Left lung (tissue), 10 donors: ENCODE measurements around the gene ANXA6. TPM values are rescaled to one million over a fixed set of nuclear protein-coding genes. Genes with fewer than 3 reads are reported as not detected.

Source experiments
- ATAC-seq: fragments of 200-7000 bp; cut with Tn5 transposase; one replicate; pipeline ENCODE4 v1.9.1; 2020; ENCODE audit warnings: moderate library complexity
- DNase-seq, 4 donors: peaks; one replicate each; pipeline ENCODE4 v3.0.0-alpha.2; 2013 to 2020
- H3K27ac ChIP-seq, 2 donors: fragments of 200-600 bp; sonication (generic) in 1 of 2; one replicate each; pipeline versions ENCODE4 v1.5.0 to v1.8.0; 2020 to 2021
- H3K27me3 ChIP-seq, 2 donors: fragments of 200-600 bp; sonication (generic) in 1 of 2; one replicate each; pipeline versions ENCODE4 v1.5.0 to v1.8.0; 2020 to 2021
- H3K36me3 ChIP-seq, 2 donors: fragments of 200-600 bp; sonication (generic) in 1 of 2; one replicate each; pipeline versions ENCODE4 v1.5.0 to v1.8.0; 2020 to 2021
- H3K4me1 ChIP-seq, 2 donors: fragments of 200-600 bp; one replicate each; pipeline ENCODE4 v1.8.0; 2021
- H3K4me3 ChIP-seq, 2 donors: fragments of 200-600 bp; sonication (generic) in 1 of 2; one replicate each; pipeline versions ENCODE4 v1.5.0 to v1.8.0; 2020 to 2021; ENCODE audit warnings: mild to moderate bottlenecking in 1 of 2
- H3K9me3 ChIP-seq, 2 donors: fragments of 200-600 bp; sonication (generic) in 1 of 2; one replicate each; pipeline versions ENCODE4 v1.5.0 to v1.8.0; 2020 to 2021
- CTCF ChIP-seq, 2 donors: fragments of 200-600 bp; sonication (generic) in 1 of 2; IDR thresholded peaks; one replicate each; pipeline versions ENCODE4 v1.5.0 to v1.8.0; 2021; ENCODE audit warnings: antibody characterized with exemption in 2 of 2
- intact Hi-C, 2 donors: fragments of 100-400 bp; cut with DNase I; formaldehyde crosslinking; loops; one replicate each; pipeline versions ENCODE4 v1.11.2 to v1.14.2; 2022
- polyA plus RNA-seq, 6 donors: library from polyadenylated mRNA; unstranded; fragments of 120-200 nt; gene quantifications; one replicate each; pipeline ENCODE4 v1.2.1, GENCODE V29; 2013; ENCODE audit not compliant: insufficient read length in 6 of 6
- total RNA-seq, 2 donors: library from RNA; stranded (reverse); fragmentation: NEBNext Ultra II Directional; extraction: Animal tissue kit (Norgen Biotek cat#: 25700); gene quantifications; one replicate each; pipeline ENCODE4 v1.2.1, GENCODE V29; 2021
- donor health status: DM: no; HTN: yes; CAD: no.
- donor health status: DM: no; HTN: no; CAD: no.

The ANXA6 gene
- total and polyA plus RNA-seq, 8 donors: 188 to 303 (median 291) TPM

GRCh38 chr5:151144275-151144674 lies 13.3 kb downstream of the ANXA6 start:
- H3K9me3 ChIP-seq: no peaks in the 10 kb centered on the region
- H3K36me3 ChIP-seq: peaks cover 0 to 73% of the 10 kb centered on the region in 2 donors
- DNase-seq (no peak), ATAC-seq (no peak)
- no peak for TF ChIP-seq CTCF (IDR thresholded peaks at IDR 0.05)
- intact Hi-C loops: no loop called here
- no peak overlapping the region for H3K27ac ChIP-seq
- no peak overlapping the region for H3K4me3 ChIP-seq
- H3K4me1 ChIP-seq: peaks cover 0 to 37% of the 10 kb centered on the region in 2 donors
- no peaks in the 10 kb centered on the region for H3K27me3 ChIP-seq

DNA sequence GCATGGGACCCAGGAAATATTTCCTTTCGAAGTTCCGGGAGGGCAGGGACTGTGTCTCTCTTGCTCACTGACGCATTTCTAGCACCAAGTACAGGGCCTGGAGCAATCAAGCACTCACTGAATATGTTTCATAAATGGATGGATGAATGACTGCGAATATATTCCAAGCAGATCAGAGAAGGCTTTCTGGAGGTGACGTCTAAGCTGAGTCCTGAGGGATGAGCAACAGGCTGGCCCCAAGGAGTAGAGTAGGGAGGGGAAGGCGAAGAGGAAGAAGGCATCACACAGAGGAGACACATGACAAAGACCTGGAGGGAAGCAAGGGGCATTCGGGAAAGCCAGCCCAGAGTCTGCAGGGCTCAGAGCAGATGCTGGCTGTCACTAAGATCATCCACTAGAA lies 13.9 kb downstream of the ANXA6 start:
- Histone ChIP-seq H3K36me3 (peaks cover 0 to 79% of the 10 kb centered on the region in 2 donors), H3K27me3 (no peaks in the 10 kb centered on the region), H3K4me1 (peaks cover 0 to 32% of the 10 kb centered on the region in 2 donors), H3K4me3 (no peak overlapping the region), H3K9me3 (no peaks in the 10 kb centered on the region), H3K27ac (no peak overlapping the region)
- ATAC-seq: no peak
- DNase-seq: no peak
- intact Hi-C loops: no loop called here
- TF ChIP-seq CTCF (IDR thresholded peaks at IDR 0.05): no peak

DNA sequence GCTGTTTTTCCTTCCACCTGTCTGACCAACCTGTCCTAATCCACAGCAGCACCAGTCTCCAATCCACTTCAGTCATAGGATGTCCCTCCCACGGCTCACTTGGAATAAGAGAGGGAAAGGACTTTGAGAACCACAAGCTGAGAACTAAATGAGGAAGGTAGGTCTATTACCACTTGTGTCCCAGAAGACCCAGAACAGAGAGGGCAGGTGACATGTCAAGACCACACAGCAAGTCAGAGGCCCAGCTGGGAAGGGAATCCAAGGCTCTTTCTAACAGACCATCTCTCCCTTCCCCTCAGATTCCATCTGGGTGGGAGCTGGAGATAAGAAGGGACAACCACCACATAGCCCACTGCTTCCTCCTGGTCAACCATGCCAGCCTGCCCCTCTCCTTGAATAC lies 14.6 kb downstream of the ANXA6 start:
- intact Hi-C loops: no loop called here
- no peak overlapping the region for H3K4me3 ChIP-seq
- H3K27ac ChIP-seq: no peak overlapping the region

GRCh38 chr5:151141535-151141934 lies 16.0 kb downstream of the ANXA6 start:
- Histone ChIP-seq H3K9me3 (no peaks in the 10 kb centered on the region), H3K27ac (no peak overlapping the region), H3K4me3 (no peak overlapping the region), H3K27me3 (no peaks in the 10 kb centered on the region), H3K4me1 (peaks cover 0 to 18% of the 10 kb centered on the region in 2 donors), H3K36me3 (peaks cover 0 to 88% of the 10 kb centered on the region in 2 donors)
- TF ChIP-seq CTCF (IDR thresholded peaks at IDR 0.05): no peak
- intact Hi-C loops: no loop called here
- DNase-seq (no peak), ATAC-seq (peak; percentile 30)

More for the DNA sequence above, 14.6 kb downstream of the ANXA6 start:
- Histone ChIP-seq H3K9me3 (no peaks in the 10 kb centered on the region), H3K4me1 (peaks cover 0 to 28% of the 10 kb centered on the region in 2 donors), H3K27me3 (no peaks in the 10 kb centered on the region), H3K36me3 (peaks cover 0 to 86% of the 10 kb centered on the region in 2 donors)
- no peak for DNase-seq
- no peak for ATAC-seq
- no peak for TF ChIP-seq CTCF (IDR thresholded peaks at IDR 0.05)

DNA sequence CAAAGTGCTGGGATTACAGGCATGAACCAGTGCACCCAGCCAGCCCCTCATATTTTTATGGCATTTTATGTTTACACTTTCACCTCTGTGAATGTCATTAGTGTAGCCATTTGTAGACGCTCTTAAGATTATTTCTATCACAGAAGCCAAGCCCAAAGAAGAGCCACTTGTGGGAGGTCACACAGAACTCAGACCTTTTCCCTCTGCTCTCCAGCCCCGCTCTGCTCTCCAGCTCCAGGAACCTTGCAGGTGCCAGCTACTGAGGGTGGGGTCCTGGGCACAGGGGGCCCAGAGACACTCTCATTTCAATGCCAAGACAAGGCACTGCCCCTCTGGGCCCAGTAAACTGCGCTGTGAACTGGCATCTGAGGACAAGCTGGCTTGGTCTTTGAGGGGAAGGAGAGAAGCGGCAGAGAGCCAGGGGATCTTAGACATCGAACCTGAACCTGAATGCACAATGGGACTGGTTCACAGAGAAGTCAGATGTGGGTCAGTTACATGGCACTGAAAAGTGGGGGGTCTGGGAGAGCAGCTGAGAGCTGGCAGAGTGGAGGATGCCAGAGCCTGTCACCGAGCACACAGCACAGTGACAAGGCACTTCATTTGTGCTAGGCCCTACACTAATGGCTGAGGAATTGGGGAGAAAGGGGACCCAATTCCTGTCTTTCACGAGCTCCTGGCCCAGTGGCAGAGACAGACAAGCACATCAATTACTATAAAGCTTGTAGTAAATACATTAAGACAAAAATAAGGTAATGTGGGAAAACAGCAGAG lies 16.7 kb downstream of the ANXA6 start:
- peaks cover 0 to 11% of the 10 kb centered on the region in 2 donors for H3K4me1 ChIP-seq
- no peak overlapping the region for H3K4me3 ChIP-seq
- peaks cover 0 to 94% of the 10 kb centered on the region in 2 donors for H3K36me3 ChIP-seq
- intact Hi-C loops: no loop called here
- no peak overlapping the region for H3K27ac ChIP-seq
- TF ChIP-seq CTCF (IDR thresholded peaks at IDR 0.05): no peak
- ATAC-seq (no peak), DNase-seq (no peak)
- H3K27me3 ChIP-seq: no peaks in the 10 kb centered on the region
- H3K9me3 ChIP-seq: no peaks in the 10 kb centered on the region
